Mesenchymal stem cell (in vitro differentiated cells and primary cell): ENCODE results near the gene ZNF750.

ENCODE experiments used
- DNase-seq: peaks from one replicate; pipeline ENCODE4 v3.0.0-alpha.2; 2013
- H2AFZ ChIP-seq: one replicate; pipeline ENCODE4 v1.6.1; 2013; ENCODE audit warnings: low read depth, mild to moderate bottlenecking, control low read depth, inconsistent platforms, low read length, moderate library complexity
- H2AK5ac ChIP-seq: 2 replicates; pipeline ENCODE4 v1.6.1; 2013; ENCODE audit warnings: low read length, moderate library complexity, mild to moderate bottlenecking, inconsistent platforms; ENCODE audit not compliant: severe bottlenecking
- H2BK120ac ChIP-seq: one replicate; pipeline ENCODE4 v1.6.1; 2013; ENCODE audit warnings: low read depth, mild to moderate bottlenecking, inconsistent platforms, low read length, moderate library complexity
- H2BK12ac ChIP-seq, 2 experiments: one replicate each; pipeline ENCODE4 v1.6.1; 2013; ENCODE audit warnings: inconsistent platforms in 2 of 2, low read length in 2 of 2, mild to moderate bottlenecking in 2 of 2, moderate library complexity in 2 of 2, control low read depth in 1 of 2
- H2BK15ac ChIP-seq: one replicate; pipeline ENCODE4 v1.6.1; 2013; ENCODE audit warnings: mild to moderate bottlenecking, low read depth, inconsistent platforms; ENCODE audit not compliant: poor library complexity, severe bottlenecking
- H2BK5ac ChIP-seq: 2 replicates; pipeline ENCODE4 v1.6.1; 2013; ENCODE audit warnings: low read depth, mild to moderate bottlenecking, low read length, control low read depth, inconsistent platforms; ENCODE audit not compliant: poor library complexity, severe bottlenecking
- H3K14ac ChIP-seq, 2 experiments: one replicate each; pipeline ENCODE4 v1.6.1; 2013; ENCODE audit warnings: inconsistent platforms in 2 of 2, low read length in 2 of 2, control low read depth in 1 of 2, mild to moderate bottlenecking in 1 of 2, moderate library complexity in 1 of 2
- H3K18ac ChIP-seq, 2 experiments: one replicate each; pipeline ENCODE4 v1.6.1; 2013; ENCODE audit warnings: inconsistent platforms in 2 of 2, low read length in 2 of 2, control low read depth in 1 of 2, low read depth in 1 of 2, mild to moderate bottlenecking in 1 of 2
- H3K23ac ChIP-seq, 2 experiments: one replicate each; pipeline ENCODE4 v1.6.1; 2013; ENCODE audit warnings: inconsistent platforms in 2 of 2, low read length in 2 of 2, mild to moderate bottlenecking in 2 of 2, moderate library complexity in 2 of 2, control low read depth in 1 of 2
- H3K27ac ChIP-seq: 2 replicates; pipeline ENCODE4 v1.5.1; 2013; ENCODE audit warnings: mild to moderate bottlenecking, moderate library complexity, low read length, control low read depth, inconsistent platforms; ENCODE audit not compliant: poor library complexity, severe bottlenecking
- H3K27me3 ChIP-seq, 2 experiments: 2 replicates each; pipeline versions ENCODE4 v1.6.1 to v1.7.0; 2013; ENCODE audit warnings: low read length in 2 of 2, mild to moderate bottlenecking in 2 of 2, moderate library complexity in 2 of 2, control low read depth in 1 of 2, inconsistent platforms in 1 of 2; ENCODE audit not compliant: control insufficient read depth in 1 of 2, insufficient read depth in 1 of 2
- H3K36me3 ChIP-seq, 2 experiments: 2 replicates each; pipeline versions ENCODE4 v1.6.1 to v1.7.0; 2013; ENCODE audit warnings: low read length in 2 of 2, control low read depth in 1 of 2, inconsistent platforms in 1 of 2, low read depth in 1 of 2, mild to moderate bottlenecking in 1 of 2; ENCODE audit not compliant: insufficient read depth in 2 of 2, control insufficient read depth in 1 of 2
- H3K4ac ChIP-seq, 2 experiments: one replicate each; pipeline ENCODE4 v1.6.1; 2013; ENCODE audit warnings: inconsistent platforms in 2 of 2, low read length in 2 of 2, mild to moderate bottlenecking in 2 of 2, moderate library complexity in 2 of 2, control low read depth in 1 of 2, low read depth in 1 of 2
- H3K4me1 ChIP-seq: 2 replicates; pipeline ENCODE4 v1.6.1; 2013; ENCODE audit warnings: low read depth, low read length, control low read depth; ENCODE audit not compliant: control insufficient read depth, insufficient read depth
- H3K4me2 ChIP-seq: 2 replicates; pipeline ENCODE4 v1.6.1; 2013; ENCODE audit warnings: low read length, mild to moderate bottlenecking, inconsistent platforms; ENCODE audit not compliant: poor library complexity, severe bottlenecking
- H3K4me3 ChIP-seq, 2 experiments: 2 replicates each; pipeline versions ENCODE4 v1.5.1 to v1.7.0; 2013; ENCODE audit warnings: low read length in 2 of 2, mild to moderate bottlenecking in 2 of 2, control low read depth in 1 of 2, low read depth in 1 of 2; ENCODE audit not compliant: insufficient read depth in 1 of 2
- H3K79me1 ChIP-seq: replicated peaks from 2 replicates; pipeline ENCODE4 v1.6.1; 2013; ENCODE audit warnings: mild to moderate bottlenecking, control low read depth, low read length, inconsistent platforms; ENCODE audit not compliant: poor library complexity, severe bottlenecking
- H3K9ac ChIP-seq: 2 replicates; pipeline ENCODE4 v1.7.0; 2013; ENCODE audit warnings: mild to moderate bottlenecking, low read length, moderate library complexity
- H3K9me3 ChIP-seq: 2 replicates; pipeline ENCODE4 v1.7.0; 2013; ENCODE audit warnings: mild to moderate bottlenecking, low read length; ENCODE audit not compliant: control insufficient read depth
- H4K8ac ChIP-seq: one replicate; pipeline ENCODE4 v1.6.1; 2013; ENCODE audit warnings: inconsistent platforms, mild to moderate bottlenecking, low read length, moderate library complexity
- H4K91ac ChIP-seq: one replicate; pipeline ENCODE4 v1.6.1; 2013; ENCODE audit warnings: mild to moderate bottlenecking, low read length, inconsistent platforms
- WGBS: methylation state at CpG from one replicate; pipeline ENCODE4 v1.1.7; 2013; ENCODE audit warnings: mixed read lengths; 5-methylcytosine and 5-hydroxymethylcytosine counted together

ZNF750 gene

GRCh38 chr17:82807562-82807961 lies 32.3 kb downstream of the ZNF750 start:
- no peak for DNase-seq
- Histone ChIP-seq H3K9ac (no peak overlapping the region), H2BK12ac (no peak overlapping the region), H4K8ac (no peak overlapping the region), H3K36me3 (peaks cover 36 to 72% of the 10 kb centered on the region in 2 experiments), H3K4me1 (peaks cover 6% of the 10 kb centered on the region), H3K23ac (no peak overlapping the region), H3K4ac (no peak overlapping the region), H2BK15ac (no peak overlapping the region), H2BK120ac (no peak overlapping the region), H3K4me2 (no peak overlapping the region), H3K79me1 (peaks cover 11% of the 10 kb centered on the region), H3K4me3 (no peak overlapping the region), H2BK5ac (no peak overlapping the region), H4K91ac (no peak overlapping the region), H3K9me3 (no peaks in the 10 kb centered on the region), H2AFZ (no peak overlapping the region), H3K27ac (no peak overlapping the region), H3K18ac (no peak overlapping the region), H3K27me3 (no peaks in the 10 kb centered on the region), H3K14ac (no peak overlapping the region), H2AK5ac (no peak overlapping the region)
- 96% methylated on average over 21 of the region's 21 CpGs for WGBS

- no peak for DNase-seq
- Histone ChIP-seq H3K4me2 (no peak overlapping the region), H3K18ac (no peak overlapping the region), H2BK12ac (no peak overlapping the region), H3K36me3 (peaks cover 34 to 67% of the 10 kb centered on the region in 2 experiments), H2BK15ac (no peak overlapping the region), H3K4me3 (no peak overlapping the region), H3K14ac (peak overlapping the region in 1 of 2 experiments; percentile 36), H4K91ac (no peak overlapping the region), H4K8ac (no peak overlapping the region), H2AK5ac (no peak overlapping the region), H3K27ac (no peak overlapping the region), H2BK5ac (no peak overlapping the region), H3K9me3 (no peaks in the 10 kb centered on the region), H3K23ac (no peak overlapping the region), H3K4me1 (peaks cover 8% of the 10 kb centered on the region), H2BK120ac (no peak overlapping the region), H3K9ac (no peak overlapping the region), H3K27me3 (no peaks in the 10 kb centered on the region), H3K79me1 (peaks cover 11% of the 10 kb centered on the region), H3K4ac (no peak overlapping the region), H2AFZ (no peak overlapping the region)
- 91% methylated on average over 8 of the region's 9 CpGs for WGBS
These were observed 32.7 kb downstream of the ZNF750 start for GRCh38 chr17:82807101-82807500.

GRCh38 chr17:82806645-82807044 lies 33.2 kb downstream of the ZNF750 start:
- DNase-seq = no peak
- no peak overlapping the region for H2BK120ac ChIP-seq

GRCh38 chr17:82805823-82806222 lies 34.0 kb downstream of the ZNF750 start:
- H3K4me2 ChIP-seq = no peak overlapping the region
- H2BK15ac ChIP-seq = no peak overlapping the region
- no peak overlapping the region for H2BK5ac ChIP-seq
- no peak overlapping the region for H2AFZ ChIP-seq
- H3K4me3 ChIP-seq = no peak overlapping the region
- no peak overlapping the region for H4K91ac ChIP-seq
- H4K8ac ChIP-seq = no peak overlapping the region
- H3K23ac ChIP-seq = no peak overlapping the region
- H2AK5ac ChIP-seq = no peak overlapping the region
- no peak overlapping the region for H3K18ac ChIP-seq
- no peak overlapping the region for H3K4ac ChIP-seq
- DNase-seq = no peak
- peaks cover 28 to 65% of the 10 kb centered on the region in 2 experiments for H3K36me3 ChIP-seq
- peaks cover 11% of the 10 kb centered on the region for H3K79me1 ChIP-seq
- H2BK120ac ChIP-seq = no peak overlapping the region
- no peaks in the 10 kb centered on the region for H3K27me3 ChIP-seq
- WGBS = 86% methylated on average over 19 of the region's 19 CpGs
- H3K9me3 ChIP-seq = no peaks in the 10 kb centered on the region
- H3K9ac ChIP-seq = peak overlapping the region; percentile 55
- H3K14ac ChIP-seq = no peak overlapping the region
- H3K27ac ChIP-seq = no peak overlapping the region
- no peak overlapping the region for H2BK12ac ChIP-seq
- H3K4me1 ChIP-seq = peaks cover 8% of the 10 kb centered on the region

More at GRCh38 chr17:82806645-82807044, 33.2 kb downstream of the ZNF750 start:
- Histone ChIP-seq H3K4me1 (peaks cover 8% of the 10 kb centered on the region), H3K9me3 (no peaks in the 10 kb centered on the region), H3K36me3 (peaks cover 32 to 65% of the 10 kb centered on the region in 2 experiments), H3K9ac (no peak overlapping the region), H3K4ac (no peak overlapping the region), H3K4me3 (no peak overlapping the region), H3K4me2 (no peak overlapping the region), H3K79me1 (peaks cover 11% of the 10 kb centered on the region), H2BK15ac (no peak overlapping the region), H3K27ac (no peak overlapping the region), H4K91ac (no peak overlapping the region), H3K18ac (no peak overlapping the region), H3K14ac (peak overlapping the region in 1 of 2 experiments; percentile 36), H2AFZ (no peak overlapping the region), H4K8ac (no peak overlapping the region), H2BK5ac (no peak overlapping the region), H2BK12ac (no peak overlapping the region), H2AK5ac (no peak overlapping the region), H3K27me3 (no peaks in the 10 kb centered on the region), H3K23ac (no peak overlapping the region)
- WGBS = 96% methylated on average over 21 of the region's 21 CpGs
